Measurements from ENCODE around the gene PVALEF. TPM values are rescaled to one million over a fixed set of nuclear protein-coding genes. Genes with fewer than 3 reads are reported as not detected.

The PVALEF gene
- total RNA-seq, 1 donor from 2014 or later, result not detected

GRCh38 chr17:81164371-81165245, 699 bp upstream of the PVALEF start:
- no peaks in the 10 kb centered on the region for H3K36me3 ChIP-seq (ENCODE audit: control insufficient read depth, insufficient read depth, low read length)
- H3K27me3 ChIP-seq (ENCODE audit: control insufficient read depth, insufficient read depth, low read length), result peaks cover 54% of the 10 kb centered on the region
- TF ChIP-seq, protein P1, sequence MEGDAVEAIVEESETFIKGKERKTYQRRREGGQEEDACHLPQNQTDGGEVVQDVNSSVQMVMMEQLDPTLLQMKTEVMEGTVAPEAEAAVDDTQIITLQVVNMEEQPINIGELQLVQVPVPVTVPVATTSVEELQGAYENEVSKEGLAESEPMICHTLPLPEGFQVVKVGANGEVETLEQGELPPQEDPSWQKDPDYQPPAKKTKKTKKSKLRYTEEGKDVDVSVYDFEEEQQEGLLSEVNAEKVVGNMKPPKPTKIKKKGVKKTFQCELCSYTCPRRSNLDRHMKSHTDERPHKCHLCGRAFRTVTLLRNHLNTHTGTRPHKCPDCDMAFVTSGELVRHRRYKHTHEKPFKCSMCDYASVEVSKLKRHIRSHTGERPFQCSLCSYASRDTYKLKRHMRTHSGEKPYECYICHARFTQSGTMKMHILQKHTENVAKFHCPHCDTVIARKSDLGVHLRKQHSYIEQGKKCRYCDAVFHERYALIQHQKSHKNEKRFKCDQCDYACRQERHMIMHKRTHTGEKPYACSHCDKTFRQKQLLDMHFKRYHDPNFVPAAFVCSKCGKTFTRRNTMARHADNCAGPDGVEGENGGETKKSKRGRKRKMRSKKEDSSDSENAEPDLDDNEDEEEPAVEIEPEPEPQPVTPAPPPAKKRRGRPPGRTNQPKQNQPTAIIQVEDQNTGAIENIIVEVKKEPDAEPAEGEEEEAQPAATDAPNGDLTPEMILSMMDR (IDR thresholded peaks at IDR 0.05; ENCODE audit: insufficient read depth, low read length, poor library complexity, severe bottlenecking), result no peak
- DNase-seq (ENCODE audit: low read depth), result no peak
- H3K4me3 ChIP-seq (ENCODE audit: low read depth, low read length), result no peak overlapping the region

DNA sequence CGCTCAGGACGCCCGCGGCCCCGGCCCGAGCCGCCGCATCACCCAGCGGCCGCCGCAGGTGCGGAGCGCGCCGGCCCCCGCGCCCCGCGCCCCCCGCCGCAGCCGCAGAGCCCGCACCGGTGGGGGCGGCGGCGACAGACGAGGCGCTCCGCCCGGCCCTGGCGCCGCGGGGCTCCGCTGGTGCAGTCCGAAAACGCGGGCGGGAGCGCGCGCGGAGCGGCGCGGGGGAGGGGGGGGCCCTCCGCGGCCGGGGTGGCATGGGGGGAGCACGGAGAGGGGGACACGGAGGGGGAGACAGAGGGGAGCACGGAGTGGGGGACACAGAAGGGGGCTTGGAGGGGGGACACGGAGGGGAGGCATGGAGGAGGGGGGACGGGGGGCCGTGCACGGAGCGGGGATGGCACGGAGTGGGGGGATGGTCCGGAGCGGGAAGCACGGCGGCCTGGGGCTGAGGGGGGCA, 756 bp downstream of the PVALEF start, which contains the start of gene AATK:
Gene AATK, minus strand, starts transcription at position 189 of the 460 bp plus-strand sequence. CDS start 229 bp downstream, outside the sequence.
- peaks cover 42% of the 10 kb centered on the region for H3K27me3 ChIP-seq (ENCODE audit: control insufficient read depth, insufficient read depth, low read length)
- no peaks in the 10 kb centered on the region for H3K36me3 ChIP-seq (ENCODE audit: control insufficient read depth, insufficient read depth, low read length)
- peak within 1 kb of the TSS; percentile 17 for H3K4me3 ChIP-seq (ENCODE audit: low read depth, low read length)
- TF ChIP-seq, protein P1 (IDR thresholded peaks at IDR 0.05; ENCODE audit: insufficient read depth, low read length, poor library complexity, severe bottlenecking), result no peak
- no peak for DNase-seq (ENCODE audit: low read depth)

GRCh38 chr17:81167194-81167524, 1.9 kb downstream of the PVALEF start:
- TF ChIP-seq, protein P1 (IDR thresholded peaks at IDR 0.05; ENCODE audit: insufficient read depth, low read length, poor library complexity, severe bottlenecking), result no peak
- DNase-seq (ENCODE audit: low read depth), result no peak
- Histone ChIP-seq H3K4me3 (ENCODE audit: low read depth, low read length) (no peak overlapping the region), H3K36me3 (ENCODE audit: control insufficient read depth, insufficient read depth, low read length) (no peaks in the 10 kb centered on the region), H3K27me3 (ENCODE audit: control insufficient read depth, insufficient read depth, low read length) (peaks cover 38% of the 10 kb centered on the region)

- H3K27me3 ChIP-seq (ENCODE audit: control insufficient read depth, insufficient read depth, low read length), result peaks cover 38% of the 10 kb centered on the region
- no peaks in the 10 kb centered on the region for H3K36me3 ChIP-seq (ENCODE audit: control insufficient read depth, insufficient read depth, low read length)
These were observed 2.3 kb downstream of the PVALEF start for GRCh38 chr17:81167638-81168037.

DNA sequence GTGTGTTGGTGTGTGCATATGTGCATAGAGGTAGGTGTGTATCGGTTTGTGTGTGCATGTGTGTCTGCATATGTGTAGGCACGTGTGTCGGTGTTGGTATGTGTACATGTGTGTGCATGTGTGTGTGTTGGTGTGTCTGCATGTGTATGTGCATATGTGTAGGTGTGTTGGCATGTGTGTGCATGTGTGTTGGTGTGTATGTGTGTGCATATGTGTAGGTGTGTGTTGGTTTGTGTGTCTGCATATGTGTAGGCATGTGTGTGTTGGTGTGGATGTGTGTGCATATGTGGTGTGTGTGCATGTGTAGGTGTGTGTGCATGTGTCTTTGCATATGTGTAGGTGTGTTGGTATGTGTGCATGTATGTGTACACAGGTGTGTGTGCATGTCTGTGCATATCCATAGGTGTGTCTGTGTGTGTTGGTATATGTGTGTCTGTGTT, 4.6 kb downstream of the PVALEF start:
- TF ChIP-seq, protein P1 (IDR thresholded peaks at IDR 0.05; ENCODE audit: insufficient read depth, low read length, poor library complexity, severe bottlenecking), result no peak

More at GRCh38 chr17:81167638-81168037, 2.3 kb downstream of the PVALEF start:
- H3K4me3 ChIP-seq (ENCODE audit: low read depth, low read length), result no peak overlapping the region
- TF ChIP-seq, protein P1 (IDR thresholded peaks at IDR 0.05; ENCODE audit: insufficient read depth, low read length, poor library complexity, severe bottlenecking), result no peak
- no peak for DNase-seq (ENCODE audit: low read depth)

More for the DNA sequence above, 4.6 kb downstream of the PVALEF start:
- H3K36me3 ChIP-seq (ENCODE audit: control insufficient read depth, insufficient read depth, low read length), result no peaks in the 10 kb centered on the region
- no peak for DNase-seq (ENCODE audit: low read depth)
- peaks cover 26% of the 10 kb centered on the region for H3K27me3 ChIP-seq (ENCODE audit: control insufficient read depth, insufficient read depth, low read length)
- no peak overlapping the region for H3K4me3 ChIP-seq (ENCODE audit: low read depth, low read length)

All from kidney epithelial cell (primary cell).